ENCODE results near the gene TMEM131. TPM values are rescaled to one million over a fixed set of nuclear protein-coding genes. Genes with fewer than 3 reads are reported as not detected.

Gene TMEM131
- total and polyA plus RNA-seq, 7 donors, result 7.7 to 33.3 (median 20.1) TPM

DNA sequence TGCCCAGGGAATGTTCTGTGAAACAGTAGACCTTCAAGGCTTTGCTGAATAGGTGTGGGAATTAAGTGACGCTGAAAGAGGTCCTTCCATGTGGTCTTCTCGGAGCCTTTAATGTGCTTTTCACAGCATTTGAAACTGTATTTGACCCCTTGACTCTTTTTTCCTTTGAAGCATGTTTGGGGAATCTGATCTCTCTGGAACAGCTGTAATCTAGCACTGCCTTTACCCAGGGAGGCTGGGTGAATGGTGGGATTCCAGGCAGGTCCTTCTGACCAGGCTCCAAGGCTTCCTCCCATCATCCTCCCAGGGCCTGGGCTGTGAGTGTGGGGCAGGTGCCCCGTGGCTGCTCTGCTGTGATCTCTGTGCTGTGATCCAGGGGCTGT is 278.1 kb downstream of the TMEM131 start:
- intact Hi-C loops (cut with DNase I), result no loop called here
- no peak for ATAC-seq
- Histone ChIP-seq H3K9me3 (no peaks in the 10 kb centered on the region), H3K36me3 (ENCODE audit: insufficient read depth in 1 of 2, low read depth in 1 of 2) (no peaks in the 10 kb centered on the region), H3K27ac (no peak overlapping the region), H3K4me1 (no peaks in the 10 kb centered on the region), H3K27me3 (ENCODE audit: insufficient read depth in 3 of 3, low read length in 2 of 3) (no peaks in the 10 kb centered on the region), H3K4me3 (no peak overlapping the region)
- peak in 1 of 2 donors; percentile 18 for DNase-seq
- TF ChIP-seq, protein P1, sequence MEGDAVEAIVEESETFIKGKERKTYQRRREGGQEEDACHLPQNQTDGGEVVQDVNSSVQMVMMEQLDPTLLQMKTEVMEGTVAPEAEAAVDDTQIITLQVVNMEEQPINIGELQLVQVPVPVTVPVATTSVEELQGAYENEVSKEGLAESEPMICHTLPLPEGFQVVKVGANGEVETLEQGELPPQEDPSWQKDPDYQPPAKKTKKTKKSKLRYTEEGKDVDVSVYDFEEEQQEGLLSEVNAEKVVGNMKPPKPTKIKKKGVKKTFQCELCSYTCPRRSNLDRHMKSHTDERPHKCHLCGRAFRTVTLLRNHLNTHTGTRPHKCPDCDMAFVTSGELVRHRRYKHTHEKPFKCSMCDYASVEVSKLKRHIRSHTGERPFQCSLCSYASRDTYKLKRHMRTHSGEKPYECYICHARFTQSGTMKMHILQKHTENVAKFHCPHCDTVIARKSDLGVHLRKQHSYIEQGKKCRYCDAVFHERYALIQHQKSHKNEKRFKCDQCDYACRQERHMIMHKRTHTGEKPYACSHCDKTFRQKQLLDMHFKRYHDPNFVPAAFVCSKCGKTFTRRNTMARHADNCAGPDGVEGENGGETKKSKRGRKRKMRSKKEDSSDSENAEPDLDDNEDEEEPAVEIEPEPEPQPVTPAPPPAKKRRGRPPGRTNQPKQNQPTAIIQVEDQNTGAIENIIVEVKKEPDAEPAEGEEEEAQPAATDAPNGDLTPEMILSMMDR (IDR thresholded peaks at IDR 0.05), result no peak
- 38 to 42% (median 39%) methylated on average over 3 of the region's 3 CpGs for WGBS, 3 donors

DNA sequence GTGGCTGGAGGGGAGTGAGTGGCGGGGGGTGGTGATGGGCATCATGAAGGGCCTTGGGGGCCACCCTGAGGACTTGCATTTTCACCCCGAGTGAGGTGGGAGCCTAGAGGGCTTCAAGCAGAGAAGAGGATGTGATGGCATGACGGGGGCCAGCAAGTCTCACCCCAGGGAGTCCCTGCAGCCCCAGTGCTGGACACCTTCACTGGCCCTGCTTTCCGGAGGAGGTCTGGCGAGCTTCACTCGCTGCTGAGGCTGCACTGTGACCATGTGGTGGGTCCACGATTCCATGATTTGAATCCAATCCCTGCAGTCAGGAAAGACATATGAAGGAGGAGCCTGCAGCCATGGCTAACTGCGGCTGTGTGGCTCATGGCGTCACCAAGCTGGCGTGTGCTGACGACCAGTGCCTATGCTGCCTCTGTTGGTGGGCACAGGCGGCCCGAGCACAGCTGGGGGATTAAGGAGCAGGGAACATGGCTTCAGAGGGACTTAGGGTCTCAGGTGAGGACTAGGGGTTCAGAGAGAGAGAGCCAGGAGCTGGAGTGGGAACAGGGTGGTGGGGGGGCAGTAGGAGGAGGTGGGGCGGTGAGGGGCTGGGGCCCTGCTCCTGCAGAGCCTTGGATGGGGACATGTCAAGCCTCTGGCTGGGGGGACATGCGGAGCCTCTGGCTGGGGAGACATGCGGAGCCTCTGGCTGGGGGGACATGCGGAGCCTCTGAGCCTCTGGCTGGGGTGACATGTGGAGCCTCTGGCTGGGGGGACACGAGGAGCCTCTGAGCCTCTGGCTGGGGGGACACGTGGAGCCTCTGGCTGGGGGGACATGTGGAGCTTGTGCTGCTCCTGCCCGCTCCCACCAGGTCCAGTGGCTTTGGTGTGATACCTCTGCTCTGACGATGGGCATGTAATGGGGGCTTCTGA is 278.8 kb downstream of the TMEM131 start:
- intact Hi-C loops (cut with DNase I), result no loop called here
- TF ChIP-seq, protein P1 (IDR thresholded peaks at IDR 0.05), result no peak
- Histone ChIP-seq H3K4me1 (no peaks in the 10 kb centered on the region), H3K9me3 (no peaks in the 10 kb centered on the region), H3K4me3 (no peak overlapping the region), H3K36me3 (ENCODE audit: insufficient read depth in 1 of 2, low read depth in 1 of 2) (no peaks in the 10 kb centered on the region), H3K27ac (no peak overlapping the region), H3K27me3 (ENCODE audit: insufficient read depth in 3 of 3, low read length in 2 of 3) (no peaks in the 10 kb centered on the region)
- ATAC-seq (no peak), DNase-seq (peak in 1 of 2 donors; percentile 28)
- 53 to 65% (median 58%) methylated on average over 18 to 21 of the region's 21 CpGs for WGBS, 3 donors

DNA sequence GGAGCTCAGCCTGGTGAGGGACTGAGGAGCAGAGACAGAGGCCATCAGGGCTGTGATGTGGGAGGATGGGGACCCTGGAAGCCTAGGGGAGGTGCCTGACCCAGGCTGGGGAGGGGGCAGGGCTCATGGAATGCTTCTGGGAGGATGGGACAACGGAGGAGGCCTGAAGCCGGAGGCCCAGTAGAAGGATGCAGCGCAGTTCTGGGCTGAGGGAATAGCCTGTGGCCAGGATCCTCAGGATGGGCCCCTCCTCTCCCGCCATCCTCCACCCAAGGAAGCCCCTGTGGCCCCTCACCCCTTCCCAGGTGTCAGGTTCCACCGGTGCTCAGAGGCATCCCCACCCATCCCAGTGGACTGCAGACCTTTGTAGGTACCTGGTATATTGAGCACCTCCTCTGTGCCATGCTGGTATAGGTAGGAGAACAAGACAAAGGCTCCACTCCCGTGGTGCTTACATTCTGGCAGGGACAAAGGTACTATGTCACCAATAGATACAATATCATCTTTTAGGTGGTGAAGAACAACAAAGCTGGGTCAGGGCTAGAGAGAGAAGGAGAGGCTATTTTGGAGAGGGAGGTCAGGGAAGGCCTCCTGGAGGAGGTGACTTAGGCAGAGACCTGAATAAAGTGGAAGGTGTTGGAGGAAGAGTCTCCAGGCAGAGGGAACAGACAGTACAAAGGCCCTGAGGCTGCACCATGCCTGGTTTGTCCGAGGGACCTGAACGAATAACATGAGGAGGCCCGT is 279.6 kb downstream of the TMEM131 start:
- H3K36me3 ChIP-seq (ENCODE audit: insufficient read depth in 1 of 2, low read depth in 1 of 2), result no peaks in the 10 kb centered on the region
- TF ChIP-seq, protein P1 (IDR thresholded peaks at IDR 0.05), result no peak
- ATAC-seq (no peak), DNase-seq (peak in 1 of 2 donors; percentile 25)
- intact Hi-C loops (cut with DNase I), result no loop called here
- H3K27ac ChIP-seq, result no peak overlapping the region
- WGBS, 3 donors, result 79% methylated on average over 8 to 9 of the region's 9 CpGs
- H3K4me1 ChIP-seq, result no peaks in the 10 kb centered on the region
- no peaks in the 10 kb centered on the region for H3K27me3 ChIP-seq (ENCODE audit: insufficient read depth in 3 of 3, low read length in 2 of 3)
- H3K9me3 ChIP-seq, result no peaks in the 10 kb centered on the region
- H3K4me3 ChIP-seq, result no peak overlapping the region

DNA sequence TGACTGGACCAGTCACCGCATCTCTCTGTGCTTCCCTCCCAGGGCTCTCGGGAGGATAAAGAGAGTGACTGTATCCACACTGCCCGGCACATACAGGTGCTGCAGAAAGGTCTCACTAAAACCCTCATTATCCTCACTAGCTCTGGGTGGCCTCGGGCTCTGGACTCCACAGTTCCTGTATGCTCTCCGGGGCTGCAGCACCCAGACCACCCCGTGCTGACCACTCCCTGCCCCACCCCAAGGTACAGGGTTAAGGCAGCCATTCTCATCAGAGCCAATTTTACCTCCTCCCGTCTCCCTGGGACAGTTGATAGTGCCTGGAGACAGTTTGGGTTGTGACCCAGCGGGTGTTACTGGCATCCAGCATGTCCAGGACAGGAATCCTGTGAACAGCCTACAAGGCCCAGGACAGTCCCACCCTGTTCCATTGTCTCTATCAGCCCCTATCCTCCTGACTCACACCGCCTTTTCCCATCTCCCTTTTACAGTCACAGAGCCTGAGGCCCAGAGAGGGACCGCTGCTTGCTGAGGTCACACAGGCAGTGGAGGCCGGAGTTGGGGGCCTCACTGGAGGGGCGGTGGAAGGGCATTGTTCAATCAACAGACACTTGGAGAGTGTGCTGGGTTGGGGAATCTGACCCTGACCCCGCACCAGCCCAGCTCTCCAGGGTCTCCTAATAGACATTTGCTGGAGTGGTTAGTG is 280.6 kb downstream of the TMEM131 start:
- peak in 1 of 2 donors; percentile 40 for DNase-seq
- H3K9me3 ChIP-seq, result no peaks in the 10 kb centered on the region
- H3K27ac ChIP-seq, result no peak overlapping the region
- WGBS, 3 donors, result 73 to 76% (median 74%) methylated on average over 13 of the region's 13 CpGs
- H3K36me3 ChIP-seq (ENCODE audit: insufficient read depth in 1 of 2, low read depth in 1 of 2), result no peaks in the 10 kb centered on the region
- TF ChIP-seq, protein P1 (IDR thresholded peaks at IDR 0.05), result no peak
- intact Hi-C loops (cut with DNase I), result no loop called here
- ATAC-seq, result no peak
- H3K4me1 ChIP-seq, result no peaks in the 10 kb centered on the region
- H3K27me3 ChIP-seq (ENCODE audit: insufficient read depth in 3 of 3, low read length in 2 of 3), result no peaks in the 10 kb centered on the region
- no peak overlapping the region for H3K4me3 ChIP-seq

Data from psoas muscle (tissue), 8 donors.